GM23248 (cell line): ENCODE results near the gene HEXIM1. TPM values are rescaled to one million over a fixed set of nuclear protein-coding genes. Genes with fewer than 3 reads are reported as not detected.
A peak's percentile ranks its signal among the peaks of the same experiment; 100 is the strongest.

Source experiments
- DNase-seq: peaks from one replicate; pipeline ENCODE4 v3.0.0-alpha.2; 2015
- H2AFZ ChIP-seq: fragments of 200-600 bp; sonication (generic); 2 replicates; pipeline ENCODE4 v1.6.1; 2016; ENCODE audit warnings: antibody characterized with exemption
- H3F3A ChIP-seq: fragments of 200-600 bp; sonication (generic); 2 replicates; pipeline ENCODE4 v1.6.1; 2016; ENCODE audit warnings: mild to moderate bottlenecking, antibody characterized with exemption, mixed run types; ENCODE audit not compliant: insufficient read depth
- H3K27ac ChIP-seq: fragments of 200-600 bp; sonication (generic); 2 replicates; pipeline ENCODE4 v1.5.1; 2016; ENCODE audit warnings: mild to moderate bottlenecking
- H3K27me3 ChIP-seq: fragments of 200-600 bp; sonication (generic); replicated peaks from 2 replicates; pipeline ENCODE4 v1.6.1; 2016; ENCODE audit warnings: mild to moderate bottlenecking; ENCODE audit not compliant: insufficient read depth
- H3K36me3 ChIP-seq: fragments of 200-600 bp; sonication (generic); 2 replicates; pipeline ENCODE4 v1.6.1; 2016; ENCODE audit warnings: low read depth, mild to moderate bottlenecking
- H3K4me1 ChIP-seq: fragments of 200-600 bp; sonication (generic); 2 replicates; pipeline ENCODE4 v1.6.1; 2016; ENCODE audit warnings: mild to moderate bottlenecking; ENCODE audit not compliant: insufficient read depth
- H3K4me2 ChIP-seq: fragments of 200-600 bp; sonication (generic); one replicate; pipeline ENCODE4 v1.6.1; 2016; ENCODE audit warnings: mild to moderate bottlenecking; ENCODE audit not compliant: unreplicated experiment
- H3K4me3 ChIP-seq: fragments of 200-600 bp; sonication (generic); 2 replicates; pipeline ENCODE4 v1.5.1; 2016; ENCODE audit warnings: mild to moderate bottlenecking
- H3K79me2 ChIP-seq: fragments of 200-600 bp; sonication (generic); 2 replicates; pipeline ENCODE4 v1.6.1; 2016; ENCODE audit warnings: mild to moderate bottlenecking; ENCODE audit not compliant: insufficient read depth
- H3K9ac ChIP-seq: fragments of 200-600 bp; sonication (generic); 2 replicates; pipeline ENCODE4 v1.6.1; 2016; ENCODE audit warnings: mild to moderate bottlenecking
- H3K9me2 ChIP-seq: fragments of 200-600 bp; sonication (generic); 2 replicates; pipeline ENCODE4 v1.6.1; 2016; ENCODE audit warnings: mixed run types, mild to moderate bottlenecking, moderate library complexity; ENCODE audit not compliant: insufficient read depth
- H3K9me3 ChIP-seq: fragments of 200-600 bp; sonication (generic); one replicate; pipeline ENCODE4 v1.6.1; 2017; ENCODE audit warnings: low read depth
- H4K20me1 ChIP-seq: fragments of 200-600 bp; sonication (generic); 2 replicates; pipeline ENCODE4 v1.6.0; 2016; ENCODE audit not compliant: insufficient read depth
- EZH2 ChIP-seq: fragments of 200-600 bp; sonication (generic); IDR thresholded peaks from 2 replicates; pipeline ENCODE4 v1.6.1; 2018; ENCODE audit warnings: antibody characterized with exemption, mild to moderate bottlenecking; ENCODE audit not compliant: insufficient read depth, poor library complexity, severe bottlenecking
- EZH2phosphoT487 ChIP-seq: fragments of 200-600 bp; sonication (generic); IDR thresholded peaks from 2 replicates; pipeline ENCODE4 v1.6.1; 2018; ENCODE audit warnings: antibody characterized with exemption, moderate library complexity, mild to moderate bottlenecking, low read depth; ENCODE audit not compliant: insufficient read depth
- WGBS, 2 experiments: methylation state at CpG; one replicate each; pipeline ENCODE4 v1.1.6; 2015 to 2017; ENCODE audit warnings: low lambda C conversion rate in 2 of 2, low coverage in 1 of 2; ENCODE audit errors: missing lambda C conversion rate in 2 of 2; 5-methylcytosine and 5-hydroxymethylcytosine counted together
- in situ Hi-C: fragments of 300-500 bp; cut with MboI; formaldehyde crosslinking; loops from 2 replicates; pipeline ENCODE4 v1.15.0; 2020
- microRNA-seq: library from miRNA; unstranded; fragments of <30 nt; microRNA quantifications from one replicate; pipeline ENCODE4, GENCODE V29; 2016; ENCODE audit warnings: borderline number of aligned reads
- polyA plus RNA-seq: library from polyadenylated mRNA; unstranded; fragments of >200 nt; fragmentation: Nextera tagmentation; extraction: Ambion mirVana; gene quantifications from 2 replicates; pipeline ENCODE4 v1.2.1, GENCODE V29; 2016
- small RNA-seq: library from RNA; depleted of rRNA; stranded (forward); fragments of <200 nt; gene quantifications from one replicate; pipeline ENCODE3, GENCODE V24; 2014; ENCODE audit warnings: low read depth, low replicate concordance
- total RNA-seq: library from RNA; depleted of rRNA; stranded (reverse); fragments of >200 nt; shearing (Covaris generic); gene quantifications from 2 replicates; pipeline ENCODE4 v1.2.3, GENCODE V29; 2014; rRNA removed

Gene HEXIM1
- total and polyA plus RNA-seq, 2 experiments from 2014 or later, result 10.6 to 16.2 TPM

GRCh38 chr17:45197108-45197507, 48.8 kb downstream of the HEXIM1 start:
- no peaks in the 10 kb centered on the region for H3K36me3 ChIP-seq
- in situ Hi-C loops, result loop anchor here (5.0 kb wide), 1 partner anchor 60 kb away; the partner anchor contains the start of gene ACBD4
- H3K4me1 ChIP-seq, result peaks cover 5% of the 10 kb centered on the region; the same call in 1 of the 2 replicates
- H3K9me3 ChIP-seq, result no peaks in the 10 kb centered on the region
- TF ChIP-seq EZH2phosphoT487 (no peak), EZH2 (no peak)
- no peak overlapping the region for H3K27ac ChIP-seq
- no peaks in the 10 kb centered on the region for H4K20me1 ChIP-seq
- no peak for DNase-seq
- H3K4me2 ChIP-seq, result peak overlapping the region; percentile 55
- H3K4me3 ChIP-seq, result no peak overlapping the region
- WGBS, 2 experiments, result 81 to 83% methylated on average over 6 of the region's 6 CpGs
- H3F3A ChIP-seq, result no peaks in the 10 kb centered on the region
- no peaks in the 10 kb centered on the region for H3K9me2 ChIP-seq
- H3K27me3 ChIP-seq, result no peaks in the 10 kb centered on the region
- H3K9ac ChIP-seq, result peak overlapping the region; percentile 33
- no peaks in the 10 kb centered on the region for H3K79me2 ChIP-seq
- H2AFZ ChIP-seq, result peak overlapping the region; percentile 73

DNA sequence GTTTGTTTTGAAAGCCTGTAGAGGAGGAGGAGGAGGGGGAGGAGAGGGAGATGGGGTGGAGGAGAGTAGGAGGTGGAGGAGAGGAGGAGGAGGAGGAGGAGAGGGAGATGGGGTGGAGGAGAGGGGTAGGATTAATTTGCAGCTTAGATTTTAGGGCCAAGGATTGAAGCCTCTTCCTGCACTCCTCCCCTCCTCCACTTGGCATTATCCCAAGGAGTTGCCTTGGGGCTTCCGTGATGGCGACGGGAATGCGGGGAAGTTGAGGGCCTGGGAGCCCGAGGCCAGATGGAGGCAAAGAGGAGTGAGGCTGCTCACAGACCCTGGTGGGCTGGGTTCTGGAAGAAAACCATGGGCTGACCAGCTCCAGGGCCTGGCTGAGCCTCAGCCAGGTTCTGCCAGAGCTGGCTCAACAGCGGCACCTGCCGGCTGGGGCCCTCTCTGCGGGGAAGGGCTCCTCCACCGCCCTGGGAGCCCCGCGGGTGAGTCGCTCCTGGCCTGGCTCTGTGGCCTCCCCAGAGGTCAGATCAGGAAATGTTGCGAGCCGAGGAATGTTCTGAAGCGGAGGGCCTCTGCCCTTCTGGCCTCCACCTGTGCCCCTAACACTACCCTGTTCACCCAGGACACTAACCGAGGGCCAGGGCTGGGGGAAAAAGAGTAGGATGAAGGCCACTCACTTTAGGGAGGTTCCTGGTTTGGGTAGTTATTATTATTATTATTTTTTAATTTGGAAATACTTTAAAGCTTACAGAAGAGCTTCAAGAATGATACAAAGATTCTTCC, 49.5 kb downstream of the HEXIM1 start:
- peak overlapping the region; percentile 33 for H3K9ac ChIP-seq
- H3K9me3 ChIP-seq, result no peaks in the 10 kb centered on the region
- no peaks in the 10 kb centered on the region for H3K36me3 ChIP-seq
- 0 to 3% methylated on average over 16 of the region's 16 CpGs for WGBS, 2 experiments
- H3F3A ChIP-seq, result no peaks in the 10 kb centered on the region
- no peak overlapping the region for H3K27ac ChIP-seq
- no peaks in the 10 kb centered on the region for H3K9me2 ChIP-seq
- peak overlapping the region; percentile 57 for H3K4me2 ChIP-seq
- H3K4me1 ChIP-seq, result peaks cover 5% of the 10 kb centered on the region; the same call in 1 of the 2 replicates
- H4K20me1 ChIP-seq, result no peaks in the 10 kb centered on the region
- TF ChIP-seq EZH2phosphoT487 (no peak), EZH2 (no peak)
- H3K27me3 ChIP-seq, result no peaks in the 10 kb centered on the region
- no peak overlapping the region for H3K4me3 ChIP-seq
- peak overlapping the region; percentile 73 for H2AFZ ChIP-seq
- DNase-seq, result peak; percentile 93
- no peaks in the 10 kb centered on the region for H3K79me2 ChIP-seq
- in situ Hi-C loops, result loop anchor here (5.0 kb wide), 1 partner anchor 60 kb away; the partner anchor contains the start of gene ACBD4

- in situ Hi-C loops, result no loop called here
- Histone ChIP-seq H3K27me3 (no peaks in the 10 kb centered on the region), H3K4me1 (peaks cover 5% of the 10 kb centered on the region; the same call in 1 of the 2 replicates), H3K9me2 (no peaks in the 10 kb centered on the region), H3K79me2 (no peaks in the 10 kb centered on the region), H4K20me1 (no peaks in the 10 kb centered on the region), H3K9ac (no peak overlapping the region), H3K27ac (no peak overlapping the region), H2AFZ (no peak overlapping the region), H3K36me3 (no peaks in the 10 kb centered on the region), H3K4me2 (no peak overlapping the region), H3K9me3 (no peaks in the 10 kb centered on the region), H3K4me3 (no peak overlapping the region), H3F3A (no peaks in the 10 kb centered on the region)
- no peak for TF ChIP-seq EZH2
- no peak for TF ChIP-seq EZH2phosphoT487
- DNase-seq, result no peak
- WGBS, 2 experiments, result 80 to 82% methylated on average over 9 of the region's 9 CpGs
Observed at GRCh38 chr17:45200701-45201100, 52.4 kb downstream of the HEXIM1 start.

DNA sequence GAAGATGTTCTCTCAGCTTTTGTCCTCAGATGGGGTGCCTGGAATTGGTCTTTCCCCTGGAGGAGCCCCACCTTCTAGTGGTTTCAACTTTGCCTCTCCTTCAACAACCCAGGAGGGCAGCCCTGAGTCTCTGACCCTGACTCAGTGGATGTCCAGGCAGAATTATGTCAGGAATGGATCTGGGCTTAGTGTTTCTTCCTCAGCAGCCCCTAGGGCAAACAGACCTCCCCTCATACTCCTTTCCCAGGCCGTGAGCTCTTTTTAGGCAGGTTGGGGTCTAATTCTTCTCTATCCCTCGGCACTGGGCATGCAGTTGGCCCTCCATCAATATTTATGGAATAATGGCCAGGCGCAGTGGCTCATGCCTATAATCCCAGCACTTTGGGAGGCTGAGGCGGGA, 53.2 kb downstream of the HEXIM1 start:
- Histone ChIP-seq H3K79me2 (no peaks in the 10 kb centered on the region), H3K9ac (no peak overlapping the region), H3K4me2 (no peak overlapping the region), H3K4me3 (no peak overlapping the region), H3K27me3 (no peaks in the 10 kb centered on the region), H3F3A (no peaks in the 10 kb centered on the region), H4K20me1 (no peaks in the 10 kb centered on the region), H3K4me1 (peaks cover 5% of the 10 kb centered on the region; the same call in 1 of the 2 replicates), H3K9me2 (no peaks in the 10 kb centered on the region), H2AFZ (no peak overlapping the region), H3K27ac (no peak overlapping the region), H3K36me3 (no peaks in the 10 kb centered on the region), H3K9me3 (no peaks in the 10 kb centered on the region)
- DNase-seq, result no peak
- TF ChIP-seq EZH2 (no peak), EZH2phosphoT487 (no peak)
- in situ Hi-C loops, result no loop called here
- 95 to 99% methylated on average over 4 of the region's 4 CpGs for WGBS, 2 experiments

Small RNAs within 50 kb of the gene (microRNA-seq; reads per million reads assigned to microRNA genes)
- gene MIR6784, result not detected

Small RNAs within 50 kb of the gene (small RNA-seq; reads per million reads assigned to genes)
- gene MIR6784, result not detected

Other genes starting within 250 kb of the HEXIM1 start
- 63.7 and 71.2 TPM in 2 replicates for gene EFTUD2, start 249.0 kb upstream of the HEXIM1 start, total RNA-seq
- 60.1 and 60.4 TPM in 2 replicates for gene EFTUD2, start 249.0 kb upstream of the HEXIM1 start, polyA plus RNA-seq
- gene GFAP, start 233.0 kb upstream of the HEXIM1 start, total RNA-seq, result 1.1 TPM in 1 of 2 replicates, not detected in the other
- gene GFAP, start 233.0 kb upstream of the HEXIM1 start, polyA plus RNA-seq, result 0.49 and 0.52 TPM in 2 replicates
- 1.4 and 2.1 TPM in 2 replicates for gene KIF18B, start 200.7 kb upstream of the HEXIM1 start, total RNA-seq
- gene KIF18B, start 200.7 kb upstream of the HEXIM1 start, polyA plus RNA-seq, result 4.5 and 4.6 TPM in 2 replicates
- 0.86 TPM in 1 of 2 replicates, not detected in the other for gene C1QL1, start 180.2 kb upstream of the HEXIM1 start, total RNA-seq
- 0.14 and 0.77 TPM in 2 replicates for gene C1QL1, start 180.2 kb upstream of the HEXIM1 start, polyA plus RNA-seq
- gene DCAKD, start 96.8 kb upstream of the HEXIM1 start, total RNA-seq, result 37.1 and 45.8 TPM in 2 replicates
- gene DCAKD, start 96.8 kb upstream of the HEXIM1 start, polyA plus RNA-seq, result 24.8 and 28.0 TPM in 2 replicates
- 59.4 and 61.8 TPM in 2 replicates for gene NMT1, start 87.2 kb upstream of the HEXIM1 start, total RNA-seq
- 95.7 and 96.1 TPM in 2 replicates for gene NMT1, start 87.2 kb upstream of the HEXIM1 start, polyA plus RNA-seq
- gene PLCD3, start 16.0 kb upstream of the HEXIM1 start, total RNA-seq, result 30.2 and 48.3 TPM in 2 replicates
- 17.1 and 19.7 TPM in 2 replicates for gene PLCD3, start 16.0 kb upstream of the HEXIM1 start, polyA plus RNA-seq
- gene ACBD4, start 12.8 kb upstream of the HEXIM1 start, total RNA-seq, result 2.1 and 2.9 TPM in 2 replicates
- 4.3 and 4.6 TPM in 2 replicates for gene ACBD4, start 12.8 kb upstream of the HEXIM1 start, polyA plus RNA-seq
- gene HEXIM2, start 13.4 kb downstream of the HEXIM1 start, total RNA-seq, result 2.0 and 4.8 TPM in 2 replicates
- gene HEXIM2, start 13.4 kb downstream of the HEXIM1 start, polyA plus RNA-seq, result 4.7 and 8.6 TPM in 2 replicates
- 4.2 and 10.5 TPM in 2 replicates for gene FMNL1, start 73.4 kb downstream of the HEXIM1 start, total RNA-seq
- gene FMNL1, start 73.4 kb downstream of the HEXIM1 start, polyA plus RNA-seq, result 1.4 and 1.7 TPM in 2 replicates
- not detected in 2 replicates for gene SPATA32, start 113.6 kb downstream of the HEXIM1 start, total RNA-seq
- gene SPATA32, start 113.6 kb downstream of the HEXIM1 start, polyA plus RNA-seq, result not detected in 2 replicates
- 3.0 and 4.2 TPM in 2 replicates for gene MAP3K14, start 168.5 kb downstream of the HEXIM1 start, total RNA-seq
- gene MAP3K14, start 168.5 kb downstream of the HEXIM1 start, polyA plus RNA-seq, result 2.7 and 3.4 TPM in 2 replicates